Measurements from ENCODE around the gene OAS1.

GRCh38 chr12:112963227-112963861 lies 56.6 kb downstream of the OAS1 start:
- TF ChIP-seq CTCF (IDR thresholded peaks at IDR 0.05; ENCODE audit: low read length) = no peak
- no peak for TF ChIP-seq EZH2 (IDR thresholded peaks at IDR 0.05; ENCODE audit: borderline replicate concordance, low read length)

Measured in OCI-LY1 (cell line).